Activated CD8-positive, alpha-beta memory T cell treated with anti-CD3 and anti-CD28 coated beads, Interleukin-2, amount 50 U/mL, for 1 hour (primary cell): ENCODE measurements around the gene SDR39U1.

ENCODE experiments used
- DNase-seq: peaks from one replicate; pipeline ENCODE4 v3.0.0-alpha.2; 2020; ENCODE audit errors: extremely low read depth

SDR39U1 gene

DNA sequence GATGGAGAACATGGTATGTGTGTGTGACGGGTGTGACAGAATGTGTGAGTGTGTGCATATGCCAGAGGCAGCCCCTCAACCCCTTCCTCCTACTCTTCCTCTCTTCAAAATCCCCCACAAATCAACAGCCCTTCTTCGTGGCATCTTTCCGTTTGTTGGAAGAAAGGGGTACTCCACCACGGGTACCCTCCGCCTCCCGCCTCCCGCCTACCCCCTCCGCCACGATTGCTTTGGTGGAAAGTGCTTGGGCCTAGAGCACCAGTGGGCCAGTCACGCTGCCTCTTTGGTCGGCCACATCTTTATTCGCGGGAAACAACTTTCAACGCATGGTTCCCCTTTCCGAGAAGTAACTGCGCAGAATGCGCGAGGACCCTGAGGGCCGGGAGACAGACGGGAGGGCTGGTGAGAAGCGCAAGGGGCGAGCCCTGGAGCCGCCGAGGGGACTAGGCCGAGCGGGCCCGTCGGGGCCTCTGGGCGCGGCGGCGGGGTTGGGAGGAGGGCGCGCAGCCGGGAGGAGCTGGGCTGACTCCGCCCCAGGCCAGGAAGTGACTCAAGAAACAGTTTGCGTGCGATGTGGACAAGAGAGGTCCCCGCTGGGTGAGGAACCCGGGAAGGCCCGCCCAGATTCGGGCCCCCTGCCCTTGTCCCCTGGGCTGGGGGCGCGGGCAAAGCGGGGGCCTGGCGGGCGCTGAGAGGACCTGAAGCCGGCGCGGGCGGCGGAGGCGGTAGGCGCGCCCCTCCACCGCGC is 13.0 kb downstream of the SDR39U1 start, which contains the start of the genes CBLN3 and KHNYN:
CBLN3 (minus strand) TSS at position 274 of the 748 bp plus-strand sequence. CDS start 614 bp downstream, outside the sequence.
KHNYN (plus strand) TSS at position 560 of the 748 bp plus-strand sequence. CDS start 777 bp downstream, outside the sequence.
- peak; percentile 68 for DNase-seq

DNA sequence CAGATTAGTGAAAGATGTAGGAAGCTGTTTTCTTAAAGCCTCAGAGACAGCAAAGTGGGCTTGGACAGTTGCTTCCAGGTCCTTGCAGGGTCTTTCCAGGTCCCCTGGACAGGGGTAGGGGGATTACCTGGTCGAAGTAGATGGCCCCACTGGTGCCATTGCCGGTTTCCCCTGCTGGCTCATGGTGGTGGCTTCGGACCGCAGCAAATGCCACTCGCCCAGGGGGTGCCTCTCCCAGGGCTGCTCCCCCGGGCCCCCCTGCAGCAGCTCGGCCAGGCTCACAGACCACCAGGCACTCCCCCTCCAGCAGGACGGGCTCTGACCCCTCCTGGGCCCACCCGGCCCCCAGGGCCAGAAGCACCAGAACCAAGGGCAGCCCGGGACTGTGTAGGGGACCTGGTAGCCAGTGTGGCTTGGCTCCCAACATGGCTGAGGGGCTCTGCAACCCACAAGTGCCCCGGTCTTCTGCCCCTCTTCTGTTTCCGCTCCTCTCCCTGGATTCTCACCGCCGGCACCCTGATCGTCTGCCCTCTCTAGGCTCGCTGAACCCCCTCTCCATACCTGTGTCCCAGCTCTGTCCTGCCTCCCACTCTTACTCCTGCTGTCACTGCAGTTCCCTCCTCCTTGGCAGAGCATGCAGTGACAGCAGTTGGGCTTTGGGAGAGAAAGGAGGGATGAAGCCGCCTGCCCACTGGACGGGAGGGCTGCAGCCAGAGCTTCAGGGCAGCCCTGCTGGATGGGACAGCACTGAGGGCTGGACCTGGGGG is 13.8 kb downstream of the SDR39U1 start:
- DNase-seq: no peak

DNA sequence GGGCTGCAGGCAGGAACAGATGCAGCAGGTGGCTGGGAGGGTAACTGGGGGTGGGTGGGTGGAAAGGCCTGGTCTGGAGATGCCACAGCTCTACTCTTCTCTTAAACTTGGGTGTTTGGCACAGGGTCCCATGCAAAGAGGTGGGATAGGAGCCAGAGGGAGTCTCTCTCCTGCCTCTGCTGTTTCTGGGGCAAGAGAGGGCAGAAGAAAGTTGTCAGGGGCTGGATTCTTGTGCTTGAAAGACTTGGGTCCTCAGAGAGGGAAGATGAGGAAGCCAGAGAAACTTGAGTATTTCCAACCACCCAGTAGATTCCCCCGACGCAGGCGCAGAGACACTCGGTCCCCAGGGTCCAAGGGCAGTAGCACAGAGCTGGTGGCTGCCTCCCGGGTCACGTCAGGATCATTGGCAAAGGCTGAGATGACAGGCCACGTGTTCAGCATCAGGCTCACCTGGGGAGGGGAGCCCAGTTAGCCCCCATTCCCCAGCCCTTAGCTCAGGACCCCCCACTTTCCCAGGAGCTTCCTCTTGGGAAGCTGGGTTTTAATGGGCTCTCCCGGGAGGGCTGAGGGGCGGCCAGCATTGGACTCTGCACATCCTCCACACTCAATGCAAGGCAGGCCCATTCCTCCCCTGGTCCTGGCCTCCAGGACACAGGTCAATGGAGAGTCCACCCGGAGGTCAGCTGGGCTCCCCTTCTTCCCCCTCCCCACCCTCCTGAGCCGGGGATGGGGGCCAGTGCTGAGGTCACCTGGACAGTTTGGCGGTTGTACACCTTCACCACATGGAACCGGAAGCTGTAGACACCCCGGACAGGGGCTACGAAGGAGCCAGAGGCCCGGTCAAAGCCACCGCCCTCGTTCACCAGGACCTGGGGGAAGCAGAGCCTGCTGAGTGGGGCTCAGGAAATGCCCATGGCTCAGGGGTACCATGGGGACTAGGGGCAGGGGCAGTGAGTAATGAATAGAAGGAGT is 14.8 kb downstream of the SDR39U1 start:
- DNase-seq: no peak

DNA sequence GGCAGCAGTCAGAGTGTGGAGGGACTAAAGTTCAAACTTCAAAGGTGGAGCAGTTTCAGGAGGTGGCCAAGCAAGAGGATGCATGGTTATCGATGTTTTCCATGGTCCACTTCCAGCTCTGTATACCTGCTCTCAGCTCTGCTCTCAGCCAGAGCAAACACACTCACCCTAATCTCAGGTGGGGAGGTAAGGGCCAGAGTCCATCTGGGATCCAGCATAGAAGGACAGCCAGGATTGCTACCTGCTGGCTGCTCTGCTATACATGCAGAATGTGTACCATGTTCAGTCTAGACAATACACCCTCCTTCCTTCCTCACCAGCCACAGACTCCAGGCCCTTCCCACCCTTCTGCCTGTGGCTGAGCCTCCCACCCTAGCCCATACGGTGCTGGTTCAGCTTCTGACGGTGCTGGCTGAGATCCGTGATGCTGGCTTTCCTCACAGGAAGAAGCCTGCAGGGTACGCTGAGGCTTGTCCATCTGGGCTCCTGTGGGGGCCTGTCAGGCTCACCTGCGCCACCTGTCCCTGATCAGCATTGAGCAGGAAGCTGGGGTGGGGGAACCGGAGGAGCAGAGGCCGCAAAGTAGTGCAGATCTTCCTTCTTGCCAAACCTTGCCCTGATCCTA is 15.6 kb downstream of the SDR39U1 start:
- no peak for DNase-seq

DNA sequence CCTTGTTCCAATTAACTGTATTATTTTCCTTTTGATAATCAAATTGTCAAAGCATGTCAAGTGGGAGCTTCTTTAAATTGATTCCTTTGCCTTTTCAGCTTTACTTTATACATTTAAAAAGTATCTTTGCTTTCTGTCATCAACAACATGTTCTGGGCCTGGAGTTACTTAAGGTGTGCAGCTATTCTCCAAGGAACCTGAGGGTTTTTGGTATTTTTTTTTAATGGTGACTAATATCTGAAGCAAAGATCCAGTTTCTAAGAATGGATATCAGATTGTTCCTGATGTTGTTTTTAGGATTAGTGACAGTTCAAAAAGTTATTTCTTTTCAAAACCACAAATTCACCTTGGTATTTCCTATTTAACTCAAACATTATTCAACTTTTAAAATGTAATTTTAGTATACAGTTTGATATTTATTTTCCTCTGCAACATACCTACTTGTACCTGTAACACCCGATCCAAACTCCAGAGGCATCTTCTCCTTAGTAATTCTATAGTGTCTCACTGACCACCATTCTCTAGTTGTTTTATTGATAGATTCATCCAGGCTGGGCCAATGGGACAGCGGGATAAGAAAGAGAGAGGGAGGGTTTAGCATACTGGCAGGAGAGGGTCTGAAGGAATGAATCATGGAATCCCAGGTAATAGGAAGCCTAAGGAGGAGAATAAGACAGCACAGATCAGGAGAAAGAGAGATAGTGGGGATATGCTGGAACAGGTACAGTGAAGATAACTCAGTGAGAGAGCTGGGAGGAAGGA is 16.2 kb downstream of the SDR39U1 start:
- no peak for DNase-seq

DNA sequence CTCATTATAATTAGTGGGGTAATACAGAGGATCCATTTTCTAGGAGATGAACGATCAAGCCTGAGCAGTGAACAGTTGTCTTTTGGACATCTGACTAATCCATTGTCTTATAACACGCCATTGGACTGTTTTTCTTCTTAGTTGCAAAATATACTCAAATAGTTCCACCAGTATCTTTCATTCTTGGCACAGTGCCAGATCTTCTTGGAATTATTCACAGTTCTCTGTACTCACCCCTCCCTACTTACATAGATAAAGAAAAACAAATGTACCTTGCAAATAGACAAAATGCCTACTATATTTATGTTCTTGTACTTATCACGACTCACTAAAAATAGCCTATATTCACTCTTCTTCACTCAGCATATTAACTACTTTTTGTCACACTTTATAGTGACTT is 16.9 kb downstream of the SDR39U1 start:
- DNase-seq: no peak

DNA sequence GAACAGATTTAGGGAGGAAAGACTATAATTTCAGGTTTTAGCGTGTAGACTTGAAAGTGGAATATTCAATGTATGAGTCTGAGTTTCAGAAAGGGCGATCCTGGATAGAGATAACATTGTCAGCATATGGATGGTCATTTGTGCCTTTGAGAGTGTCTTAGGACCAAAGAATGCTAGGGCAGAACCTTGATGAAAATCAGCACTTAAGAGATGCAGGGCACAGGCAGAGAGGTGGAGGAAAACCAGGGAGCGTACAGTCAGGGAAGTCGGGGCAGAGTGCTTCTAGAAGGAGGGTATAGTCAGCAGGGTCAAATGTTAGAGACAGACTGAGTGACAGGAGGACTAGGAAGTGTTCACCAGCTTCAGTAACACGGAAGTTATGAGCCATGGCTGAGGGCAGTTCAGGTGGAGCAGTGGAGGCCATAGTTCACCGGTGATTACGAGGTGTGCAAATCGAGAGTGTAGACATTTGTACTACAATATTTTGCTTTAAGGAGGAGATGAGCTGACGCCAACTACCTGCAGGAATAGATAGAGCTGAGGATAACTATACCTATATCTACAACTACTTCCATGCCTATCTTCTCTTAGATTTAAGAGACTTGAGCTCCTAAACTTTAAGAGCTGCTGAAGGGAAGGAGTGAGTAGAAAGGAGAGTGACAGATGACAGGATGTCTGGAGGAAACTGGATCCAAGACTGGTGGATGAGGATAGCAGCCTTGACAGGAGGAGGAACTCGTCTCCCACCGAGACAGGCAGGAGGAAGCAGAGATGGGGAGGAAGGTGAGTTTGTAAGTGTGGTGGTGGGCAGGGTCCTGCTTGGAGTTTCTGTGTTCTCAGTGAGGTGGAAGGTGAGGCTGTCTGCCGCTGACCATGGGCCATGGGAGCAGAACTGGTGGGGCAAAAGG is 19.6 kb downstream of the SDR39U1 start:
- no peak for DNase-seq

DNA sequence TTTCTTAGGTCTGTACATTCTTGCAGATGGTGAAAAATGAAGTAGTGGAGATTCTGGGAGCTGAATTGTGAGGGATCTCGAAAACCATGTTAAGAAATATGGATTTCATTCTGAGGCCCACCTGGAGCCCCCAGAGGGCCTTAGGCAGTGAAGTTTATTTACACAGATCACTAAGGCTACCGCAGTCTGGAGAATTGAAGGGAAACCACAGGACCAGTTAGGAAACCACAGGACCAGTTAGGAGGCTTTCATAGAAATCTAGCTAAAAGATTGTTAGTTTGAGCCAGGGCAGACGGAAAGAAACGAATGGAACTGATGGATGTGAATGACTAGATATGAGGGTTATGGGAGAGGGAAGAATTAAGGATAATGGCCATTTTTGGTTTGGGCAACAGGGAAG is 20.3 kb downstream of the SDR39U1 start:
- DNase-seq: no peak

DNA sequence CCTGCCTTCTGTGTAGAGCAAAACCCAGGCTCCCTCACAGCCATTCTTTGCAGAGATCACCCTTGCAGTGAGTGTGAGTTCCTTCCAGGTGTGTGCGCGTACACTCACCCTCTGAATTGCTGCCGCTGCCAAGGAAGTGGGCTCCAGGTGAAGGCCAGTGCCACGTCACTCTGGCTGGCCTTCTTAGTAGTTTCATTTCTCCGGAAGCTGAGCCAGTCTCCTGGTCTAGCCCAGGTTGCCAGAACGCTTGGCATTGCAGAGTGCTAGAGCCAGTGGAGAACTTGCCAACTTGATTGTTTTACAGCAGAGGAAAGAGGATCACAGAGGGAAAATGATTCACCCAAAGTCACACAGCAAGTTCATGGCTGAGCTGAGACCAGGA is 24.1 kb downstream of the SDR39U1 start:
- no peak for DNase-seq

DNA sequence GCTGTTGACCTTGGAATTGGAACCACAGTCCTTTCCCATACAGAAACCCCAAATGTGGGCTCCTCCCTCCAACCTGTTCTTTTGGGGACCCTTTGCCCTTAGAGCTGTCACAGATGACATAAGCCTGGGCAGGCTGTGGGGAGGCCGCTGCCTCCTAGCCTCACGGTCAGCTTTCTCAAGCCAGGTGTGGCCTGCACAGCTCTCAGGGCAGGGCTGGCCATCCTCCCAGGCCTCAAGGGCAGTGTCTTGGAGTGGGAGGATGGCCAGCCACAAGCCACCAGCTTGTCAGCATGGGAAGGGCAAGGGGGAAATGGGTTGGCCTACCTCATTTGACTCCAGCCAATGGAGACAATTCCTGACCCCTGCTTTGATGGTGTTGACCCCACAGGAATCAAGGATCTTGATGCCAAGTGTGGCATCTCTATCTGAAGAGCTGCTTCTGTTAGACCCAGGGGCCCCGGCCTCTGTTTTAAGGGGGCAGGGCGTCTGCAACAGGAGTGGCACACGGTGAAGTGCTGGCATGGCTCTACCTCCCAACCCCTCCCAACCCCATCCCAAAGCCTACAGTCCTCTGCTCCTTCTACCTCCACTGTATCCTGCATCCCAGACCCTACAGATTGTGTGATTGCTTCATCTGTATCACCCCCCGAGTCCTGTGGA is 24.6 kb downstream of the SDR39U1 start:
- no peak for DNase-seq

DNA sequence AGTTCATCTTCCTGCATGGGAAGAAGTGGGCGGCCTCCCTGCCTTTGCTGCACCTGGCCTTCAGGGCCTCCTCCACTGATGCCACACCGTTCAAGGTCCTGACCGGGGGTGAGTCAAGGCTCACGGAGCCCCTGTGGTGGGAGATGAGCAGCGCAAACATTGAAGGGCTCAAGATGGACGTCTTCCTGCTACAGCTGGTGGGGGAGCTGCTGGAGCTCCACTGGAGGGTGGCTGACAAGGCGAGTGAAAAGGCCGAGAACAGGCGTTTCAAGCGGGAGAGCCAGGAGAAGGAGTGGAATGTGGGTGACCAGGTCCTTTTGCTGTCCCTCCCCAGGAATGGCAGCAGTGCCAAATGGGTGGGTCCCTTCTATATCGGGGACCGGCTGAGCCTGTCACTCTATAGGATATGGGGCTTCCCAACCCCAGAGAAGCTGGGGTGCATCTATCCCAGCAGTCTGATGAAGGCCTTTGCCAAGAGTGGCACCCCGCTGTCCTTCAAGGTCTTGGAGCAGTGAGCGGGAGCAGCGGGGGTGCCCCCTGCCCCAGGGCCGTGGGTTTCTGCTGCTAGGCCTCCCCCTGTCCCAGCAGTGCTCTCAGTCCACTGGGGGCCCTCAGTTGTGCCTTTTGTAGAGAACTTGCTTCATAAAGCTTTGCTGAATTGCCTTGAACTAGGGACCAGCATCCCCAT is 25.5 kb downstream of the SDR39U1 start:
- no peak for DNase-seq

DNA sequence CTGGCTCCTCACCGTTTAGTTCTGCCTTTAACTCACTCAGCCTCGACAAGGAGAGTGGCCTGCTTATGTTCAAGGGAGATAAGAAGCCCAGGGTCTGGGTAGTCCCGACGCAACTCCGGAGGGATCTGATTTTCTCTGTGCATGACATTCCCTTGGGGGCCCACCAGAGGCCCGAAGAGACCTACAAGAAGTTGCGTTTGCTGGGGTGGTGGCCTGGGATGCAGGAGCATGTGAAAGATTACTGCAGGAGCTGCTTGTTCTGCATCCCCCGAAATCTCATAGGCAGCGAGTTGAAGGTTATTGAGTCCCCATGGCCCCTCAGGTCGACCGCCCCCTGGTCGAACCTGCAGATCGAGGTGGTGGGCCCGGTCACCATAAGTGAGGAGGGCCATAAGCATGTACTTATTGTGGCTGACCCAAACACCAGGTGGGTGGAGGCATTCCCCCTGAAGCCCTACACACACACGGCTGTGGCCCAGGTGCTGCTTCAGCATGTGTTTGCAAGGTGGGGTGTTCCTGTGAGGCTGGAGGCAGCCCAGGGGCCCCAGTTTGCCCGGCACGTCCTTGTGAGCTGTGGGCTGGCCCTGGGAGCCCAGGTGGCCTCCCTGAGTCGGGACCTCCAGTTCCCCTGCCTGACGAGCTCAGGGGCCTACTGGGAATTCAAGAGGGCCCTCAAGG is 26.2 kb downstream of the SDR39U1 start:
- DNase-seq: no peak

DNA sequence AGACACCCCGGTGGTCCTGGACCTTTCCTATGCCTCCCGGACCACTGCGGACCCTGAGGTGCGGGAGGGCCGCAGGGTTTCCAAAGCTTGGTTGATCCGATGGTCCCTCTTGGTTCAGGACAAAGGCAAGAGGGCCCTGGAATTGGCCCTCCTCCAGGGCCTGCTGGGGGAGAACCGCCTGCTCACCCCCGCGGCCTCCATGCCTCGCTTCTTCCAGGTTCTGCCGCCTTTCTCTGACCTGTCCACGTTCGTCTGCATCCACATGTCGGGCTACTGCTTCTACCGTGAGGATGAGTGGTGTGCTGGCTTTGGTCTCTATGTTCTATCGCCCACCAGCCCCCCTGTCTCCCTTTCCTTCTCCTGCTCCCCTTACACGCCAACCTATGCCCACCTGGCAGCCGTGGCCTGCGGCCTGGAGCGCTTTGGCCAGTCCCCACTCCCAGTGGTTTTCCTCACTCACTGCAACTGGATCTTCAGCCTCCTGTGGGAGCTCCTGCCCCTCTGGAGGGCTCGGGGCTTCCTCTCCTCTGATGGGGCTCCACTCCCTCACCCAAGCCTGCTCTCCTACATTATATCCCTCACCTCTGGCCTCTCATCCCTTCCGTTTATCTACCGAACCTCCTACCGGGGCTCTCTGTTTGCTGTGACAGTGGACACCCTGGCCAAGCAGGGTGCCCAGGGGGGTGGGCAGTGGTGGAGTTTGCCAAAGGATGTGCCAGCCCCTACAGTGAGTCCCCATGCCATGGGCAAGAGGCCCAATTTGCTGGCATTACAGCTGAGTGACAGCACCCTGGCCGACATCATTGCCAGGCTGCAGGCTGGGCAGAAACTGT is 26.9 kb downstream of the SDR39U1 start:
- no peak for DNase-seq

DNA sequence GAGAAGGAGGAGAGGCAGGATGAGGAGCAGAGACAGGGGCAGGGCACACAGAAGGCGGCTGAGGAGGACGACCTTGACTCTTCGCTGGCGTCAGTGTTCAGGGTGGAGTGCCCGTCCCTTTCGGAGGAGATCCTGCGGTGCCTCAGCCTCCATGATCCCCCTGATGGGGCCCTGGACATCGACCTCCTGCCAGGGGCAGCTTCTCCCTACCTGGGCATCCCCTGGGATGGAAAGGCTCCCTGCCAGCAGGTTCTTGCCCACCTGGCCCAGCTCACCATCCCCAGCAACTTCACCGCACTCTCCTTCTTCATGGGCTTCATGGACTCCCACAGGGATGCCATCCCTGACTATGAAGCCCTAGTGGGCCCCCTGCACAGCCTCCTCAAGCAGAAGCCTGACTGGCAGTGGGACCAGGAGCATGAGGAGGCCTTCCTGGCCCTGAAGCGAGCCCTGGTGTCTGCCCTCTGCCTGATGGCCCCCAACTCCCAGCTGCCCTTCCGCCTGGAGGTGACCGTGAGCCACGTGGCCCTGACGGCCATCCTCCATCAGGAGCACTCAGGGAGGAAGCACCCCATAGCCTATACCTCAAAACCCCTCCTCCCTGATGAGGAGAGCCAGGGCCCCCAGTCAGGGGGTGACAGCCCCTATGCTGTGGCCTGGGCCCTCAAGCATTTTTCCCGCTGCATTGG is 27.7 kb downstream of the SDR39U1 start:
- no peak for DNase-seq

DNA sequence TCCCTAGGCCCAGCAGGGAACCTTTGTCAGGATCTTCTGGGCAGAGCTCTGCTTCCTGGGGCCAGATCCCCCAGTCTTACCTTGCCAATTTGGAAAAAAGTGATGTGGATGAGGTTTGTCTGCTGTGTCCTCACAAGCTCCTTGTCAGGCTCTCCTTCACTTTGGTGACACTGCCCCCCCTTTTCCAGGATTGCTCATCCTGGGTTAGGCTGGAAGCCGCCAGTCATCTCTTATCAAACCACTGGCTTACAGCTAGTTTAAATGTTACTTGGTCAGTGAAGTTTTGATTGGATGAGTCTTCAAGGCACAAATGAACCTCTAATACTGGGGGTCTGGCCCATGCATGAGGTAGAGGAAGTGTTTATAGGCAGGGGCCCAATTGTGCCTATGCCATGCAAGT is 28.5 kb downstream of the SDR39U1 start:
- DNase-seq: no peak
